Stomach smooth muscle (tissue), 2 donors: ENCODE measurements around the gene NID1.

Experiments
- H3K27ac ChIP-seq: one replicate; pipeline ENCODE4 v1.7.0; 2013; ENCODE audit warnings: mild to moderate bottlenecking, low read length, inconsistent platforms
- H3K27me3 ChIP-seq, 2 donors: one replicate each; pipeline ENCODE4 v1.7.0; 2013; ENCODE audit warnings: low read length in 2 of 2; ENCODE audit not compliant: insufficient read depth in 2 of 2, control insufficient read depth in 1 of 2
- H3K36me3 ChIP-seq, 2 donors: one replicate each; pipeline ENCODE4 v1.7.0; 2013; ENCODE audit warnings: low read length in 2 of 2; ENCODE audit not compliant: control insufficient read depth in 2 of 2, insufficient read depth in 2 of 2
- H3K4me1 ChIP-seq: one replicate; pipeline ENCODE4 v1.7.0; 2013; ENCODE audit warnings: low read length; ENCODE audit not compliant: control insufficient read depth, insufficient read depth
- H3K4me3 ChIP-seq, 2 donors: one replicate each; pipeline ENCODE4 v1.7.0; 2013; ENCODE audit warnings: low read length in 2 of 2
- H3K9ac ChIP-seq, 2 donors: one replicate each; pipeline ENCODE4 v1.7.0; 2013; ENCODE audit warnings: low read length in 2 of 2, mild to moderate bottlenecking in 1 of 2
- H3K9me3 ChIP-seq, 2 donors: one replicate each; pipeline ENCODE4 v1.7.0; 2013; ENCODE audit warnings: low read length in 2 of 2; ENCODE audit not compliant: control insufficient read depth in 2 of 2
- donor health status: healthy.
- donor health status: Pancreatic carcinoma.

NID1 gene

DNA sequence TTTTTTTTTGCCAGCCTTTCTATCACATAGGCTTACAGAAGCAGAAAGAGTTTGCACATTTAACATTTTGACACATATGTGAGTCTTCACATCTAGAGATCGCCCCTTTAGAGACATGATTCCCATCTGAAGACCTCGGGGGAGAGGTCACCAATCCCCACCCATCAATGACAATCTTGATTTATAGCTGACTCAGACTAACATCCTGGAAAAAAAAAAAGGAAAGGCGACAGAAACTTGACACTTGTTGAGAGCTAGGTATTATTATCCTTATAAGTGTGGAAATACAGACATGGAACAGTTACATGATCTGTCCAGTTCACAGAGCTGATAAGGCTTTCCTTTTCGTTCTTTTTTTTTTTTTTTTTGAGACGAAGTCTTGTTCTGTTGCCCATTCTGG, 28.0 kb upstream of the NID1 start:
- no peaks in the 10 kb centered on the region for H3K27me3 ChIP-seq

DNA sequence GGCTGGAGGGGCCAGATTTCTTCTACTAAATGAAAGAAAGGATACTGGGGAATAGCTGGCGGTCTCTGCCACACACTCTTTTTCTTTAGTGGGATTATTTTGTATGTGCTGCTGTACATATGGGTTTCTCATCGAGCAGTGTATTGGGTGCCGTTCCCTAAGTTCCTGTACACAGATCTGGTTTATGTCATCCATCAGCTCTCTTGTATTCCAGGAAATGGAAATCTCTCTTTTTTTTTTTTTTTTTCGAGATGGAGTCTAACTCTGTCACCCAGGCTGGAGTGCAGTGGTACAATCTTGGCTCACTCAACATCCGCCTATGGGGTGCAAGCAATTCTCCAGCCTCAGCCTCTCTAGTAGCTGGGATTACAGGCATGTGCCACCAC, 27.0 kb upstream of the NID1 start:
- H3K9me3 ChIP-seq, result peaks cover 0 to under 1% of the 10 kb centered on the region in 2 donors
- H3K36me3 ChIP-seq, result no peaks in the 10 kb centered on the region
- H3K27ac ChIP-seq, result peak overlapping the region; percentile 46
- H3K4me3 ChIP-seq, result no peak overlapping the region
- H3K4me1 ChIP-seq, result peaks cover 4% of the 10 kb centered on the region
- no peak overlapping the region for H3K9ac ChIP-seq
- H3K27me3 ChIP-seq, result no peaks in the 10 kb centered on the region

More for the DNA sequence above, 28.0 kb upstream of the NID1 start:
- no peak overlapping the region for H3K4me3 ChIP-seq
- H3K27ac ChIP-seq, result no peak overlapping the region
- peaks cover 0 to 5% of the 10 kb centered on the region in 2 donors for H3K9me3 ChIP-seq
- peaks cover 8% of the 10 kb centered on the region for H3K4me1 ChIP-seq
- H3K36me3 ChIP-seq, result no peaks in the 10 kb centered on the region
- H3K9ac ChIP-seq, result no peak overlapping the region

DNA sequence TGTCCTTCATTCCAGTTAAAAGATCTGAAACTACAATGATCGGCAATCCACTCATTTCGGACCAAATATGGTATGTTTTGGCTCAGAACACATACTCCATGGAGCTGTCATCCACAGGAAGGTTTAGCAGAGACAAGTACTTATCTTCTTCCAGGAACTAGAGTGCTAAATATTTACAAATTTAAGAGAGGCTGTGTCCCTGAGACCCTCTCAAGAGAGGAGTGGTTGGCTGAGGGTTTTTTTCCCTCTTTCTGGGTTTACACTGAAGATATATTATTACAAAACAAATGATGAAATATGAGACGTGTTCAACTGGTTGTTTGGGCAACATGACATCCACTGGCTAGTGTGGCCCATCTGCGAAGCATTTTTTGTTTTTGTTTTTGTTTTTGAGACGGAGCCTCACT, 25.9 kb upstream of the NID1 start:
- H3K36me3 ChIP-seq, result no peaks in the 10 kb centered on the region
- no peak overlapping the region for H3K4me3 ChIP-seq
- peak overlapping the region; percentile 41 for H3K27ac ChIP-seq
- no peak overlapping the region for H3K9ac ChIP-seq
- H3K9me3 ChIP-seq, result no peaks in the 10 kb centered on the region
- H3K27me3 ChIP-seq, result no peaks in the 10 kb centered on the region
- peaks cover 3% of the 10 kb centered on the region for H3K4me1 ChIP-seq

DNA sequence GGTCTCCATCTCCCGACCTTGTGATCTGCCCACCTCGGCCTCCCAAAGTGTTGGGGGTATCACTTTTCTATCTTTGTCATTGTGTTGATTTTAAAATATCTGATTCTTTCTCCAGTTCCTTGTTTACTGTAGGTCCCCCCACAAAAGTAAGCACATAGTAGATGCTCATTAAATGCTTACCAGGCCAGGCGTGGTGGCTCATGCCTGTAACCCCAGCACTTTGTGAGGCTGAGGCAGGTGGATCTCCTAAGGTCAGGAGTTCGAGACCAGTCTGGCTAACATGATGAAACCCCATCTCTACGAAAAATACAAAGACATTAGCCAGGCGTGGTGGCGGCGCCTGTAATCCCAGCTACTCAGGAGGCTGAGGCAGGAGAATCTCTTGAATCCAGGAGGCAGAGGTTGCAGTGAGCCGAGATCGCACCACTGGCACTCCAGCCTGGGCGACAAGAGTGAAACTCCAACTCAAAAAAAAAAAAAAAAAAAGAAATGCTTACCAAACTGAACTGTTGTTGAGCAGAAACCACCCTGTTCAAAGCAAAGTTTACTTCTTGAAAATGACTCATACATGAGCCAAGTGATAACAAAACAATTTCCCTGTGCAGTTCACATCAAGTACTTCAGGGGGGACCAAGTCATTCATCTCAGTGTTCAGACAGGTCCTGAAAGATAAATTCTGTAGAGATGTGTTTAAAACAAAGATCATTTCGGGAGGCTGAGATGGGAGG, 24.3 kb upstream of the NID1 start:
- H3K9me3 ChIP-seq, result no peaks in the 10 kb centered on the region
- no peak overlapping the region for H3K9ac ChIP-seq
- no peak overlapping the region for H3K27ac ChIP-seq
- no peaks in the 10 kb centered on the region for H3K27me3 ChIP-seq
- no peaks in the 10 kb centered on the region for H3K36me3 ChIP-seq
- no peak overlapping the region for H3K4me3 ChIP-seq
- H3K4me1 ChIP-seq, result no peaks in the 10 kb centered on the region

DNA sequence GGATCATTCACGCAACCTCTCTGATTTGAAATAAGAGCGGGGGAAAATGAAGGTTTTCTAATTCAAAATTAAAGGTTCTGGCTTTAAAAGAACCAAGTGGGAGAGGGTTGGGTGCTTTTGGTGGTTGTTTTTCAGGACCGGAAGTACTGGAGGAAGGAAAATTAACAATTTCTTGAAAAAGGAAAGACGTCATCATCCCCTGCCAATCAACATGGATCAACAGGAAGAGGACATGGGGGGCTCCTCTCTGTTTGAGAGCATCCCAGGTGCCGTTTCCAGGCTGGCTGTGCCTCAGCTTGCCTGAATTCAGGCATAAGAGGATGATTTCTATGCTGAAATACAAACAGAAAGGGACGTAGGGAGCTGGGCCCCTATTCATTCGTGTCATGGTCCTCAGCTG, 21.6 kb upstream of the NID1 start:
- Histone ChIP-seq H3K4me3 (no peak overlapping the region), H3K27ac (no peak overlapping the region), H3K4me1 (no peaks in the 10 kb centered on the region), H3K36me3 (no peaks in the 10 kb centered on the region), H3K27me3 (no peaks in the 10 kb centered on the region), H3K9me3 (no peaks in the 10 kb centered on the region), H3K9ac (no peak overlapping the region)

DNA sequence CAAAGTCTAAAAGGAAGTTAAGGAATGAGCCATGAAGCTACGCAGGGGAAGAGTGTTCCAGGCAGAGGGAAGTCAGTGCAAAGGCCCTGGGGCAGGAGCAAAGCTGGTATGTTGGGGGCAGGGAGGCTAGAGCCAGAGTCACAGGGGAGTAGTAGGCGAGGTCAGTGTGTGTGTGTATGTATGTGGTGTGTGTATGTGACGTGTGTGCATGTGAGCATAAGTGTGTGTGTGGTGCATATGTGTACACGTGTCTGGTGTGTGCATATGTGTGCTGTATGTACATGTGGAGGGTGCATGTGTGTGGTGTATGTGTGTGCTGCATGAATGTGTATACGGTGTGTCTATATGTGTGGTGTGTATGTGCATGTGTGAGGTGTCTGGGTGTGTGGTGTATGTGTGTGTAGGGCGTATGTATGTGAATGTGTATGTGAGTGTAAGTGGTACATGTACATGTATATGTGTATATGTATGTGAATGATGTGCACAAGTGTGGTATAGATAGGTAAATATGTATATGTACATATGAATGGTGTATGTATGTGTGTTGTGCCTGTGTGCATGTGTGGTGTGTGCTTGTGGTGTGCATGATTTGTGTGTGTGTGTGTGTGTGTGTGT, 20.8 kb upstream of the NID1 start:
- H3K9ac ChIP-seq, result no peak overlapping the region
- no peaks in the 10 kb centered on the region for H3K27me3 ChIP-seq
- H3K9me3 ChIP-seq, result no peaks in the 10 kb centered on the region
- H3K4me3 ChIP-seq, result no peak overlapping the region
- no peaks in the 10 kb centered on the region for H3K36me3 ChIP-seq
- no peak overlapping the region for H3K27ac ChIP-seq
- H3K4me1 ChIP-seq, result no peaks in the 10 kb centered on the region

DNA sequence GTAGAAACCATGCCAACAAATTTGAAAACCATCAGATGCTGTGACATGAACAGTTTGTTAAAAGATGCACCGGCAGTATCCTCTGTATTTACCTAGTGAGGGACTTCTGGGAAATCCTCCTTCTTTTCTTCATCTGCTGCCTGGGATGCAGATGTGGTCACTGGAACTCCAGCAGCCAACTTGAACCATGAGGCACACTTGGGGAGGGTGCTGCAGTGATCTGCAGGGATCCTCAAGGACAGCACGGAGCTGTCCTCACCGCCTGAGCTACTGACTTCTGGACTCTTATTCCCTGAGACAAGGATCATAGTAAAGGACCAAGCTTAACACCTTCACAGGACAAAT, 19.5 kb upstream of the NID1 start:
- no peak overlapping the region for H3K9ac ChIP-seq

DNA sequence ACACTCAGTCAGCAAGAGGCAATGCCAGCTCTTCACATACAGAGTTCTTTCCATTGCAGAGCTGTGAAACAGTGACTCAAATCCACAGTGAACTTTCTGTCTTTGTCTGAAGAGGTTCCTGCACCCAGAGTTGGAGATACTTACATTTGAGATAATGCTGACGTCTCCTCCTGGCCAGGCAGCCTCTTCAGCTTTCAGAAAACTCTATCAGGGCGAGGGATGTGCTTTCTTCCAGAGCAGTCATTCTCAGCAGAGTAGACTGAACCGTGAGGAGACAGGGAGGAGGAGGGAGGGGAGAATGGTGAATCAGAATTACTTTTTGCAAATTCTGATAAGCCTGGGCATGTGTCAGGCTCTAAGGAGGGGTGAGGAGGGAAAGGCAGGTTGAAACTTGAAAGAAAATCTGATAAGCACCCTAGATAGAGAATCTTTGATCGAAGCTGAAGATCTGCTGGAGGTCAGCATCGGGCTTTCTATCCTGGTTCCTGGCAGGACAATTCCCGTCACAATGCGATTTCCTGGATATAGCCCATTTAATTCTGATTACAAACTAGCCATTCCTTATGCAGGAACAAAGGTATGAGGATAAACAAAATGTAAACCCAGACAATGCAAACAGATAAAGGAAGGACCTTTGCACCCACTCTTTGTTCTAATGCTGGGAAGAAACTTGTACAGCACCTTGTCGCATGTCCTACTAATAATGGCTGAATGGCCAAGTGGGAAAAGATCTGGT, 18.9 kb upstream of the NID1 start:
- no peak overlapping the region for H3K9ac ChIP-seq
- no peaks in the 10 kb centered on the region for H3K9me3 ChIP-seq
- no peaks in the 10 kb centered on the region for H3K36me3 ChIP-seq
- H3K27me3 ChIP-seq, result no peaks in the 10 kb centered on the region
- H3K4me3 ChIP-seq, result no peak overlapping the region
- H3K4me1 ChIP-seq, result no peaks in the 10 kb centered on the region
- no peak overlapping the region for H3K27ac ChIP-seq

More for the DNA sequence above, 19.5 kb upstream of the NID1 start:
- Histone ChIP-seq H3K36me3 (no peaks in the 10 kb centered on the region), H3K4me3 (no peak overlapping the region), H3K27me3 (no peaks in the 10 kb centered on the region), H3K4me1 (no peaks in the 10 kb centered on the region), H3K9me3 (no peaks in the 10 kb centered on the region), H3K27ac (no peak overlapping the region)

DNA sequence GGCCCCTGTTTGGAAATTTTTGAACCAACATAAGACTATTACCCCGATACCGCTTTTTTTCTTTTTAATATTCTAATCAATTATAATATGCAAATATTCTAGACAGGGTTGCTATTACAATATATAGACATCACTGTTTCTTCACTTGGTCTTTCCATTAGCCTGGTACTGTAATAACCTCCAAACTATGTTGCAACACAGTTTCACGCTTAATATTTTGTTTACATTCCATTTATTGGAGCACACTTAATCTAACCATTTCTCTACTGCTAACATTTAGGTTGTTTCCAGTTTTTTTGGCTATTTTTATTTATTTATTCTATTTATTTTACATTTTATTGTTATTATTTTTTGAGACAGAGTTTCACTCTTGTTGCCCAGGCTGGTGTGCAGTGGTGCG, 17.6 kb upstream of the NID1 start:
- Histone ChIP-seq H3K9ac (no peak overlapping the region), H3K9me3 (no peaks in the 10 kb centered on the region), H3K36me3 (no peaks in the 10 kb centered on the region), H3K27ac (no peak overlapping the region), H3K4me1 (no peaks in the 10 kb centered on the region), H3K4me3 (no peak overlapping the region), H3K27me3 (no peaks in the 10 kb centered on the region)

DNA sequence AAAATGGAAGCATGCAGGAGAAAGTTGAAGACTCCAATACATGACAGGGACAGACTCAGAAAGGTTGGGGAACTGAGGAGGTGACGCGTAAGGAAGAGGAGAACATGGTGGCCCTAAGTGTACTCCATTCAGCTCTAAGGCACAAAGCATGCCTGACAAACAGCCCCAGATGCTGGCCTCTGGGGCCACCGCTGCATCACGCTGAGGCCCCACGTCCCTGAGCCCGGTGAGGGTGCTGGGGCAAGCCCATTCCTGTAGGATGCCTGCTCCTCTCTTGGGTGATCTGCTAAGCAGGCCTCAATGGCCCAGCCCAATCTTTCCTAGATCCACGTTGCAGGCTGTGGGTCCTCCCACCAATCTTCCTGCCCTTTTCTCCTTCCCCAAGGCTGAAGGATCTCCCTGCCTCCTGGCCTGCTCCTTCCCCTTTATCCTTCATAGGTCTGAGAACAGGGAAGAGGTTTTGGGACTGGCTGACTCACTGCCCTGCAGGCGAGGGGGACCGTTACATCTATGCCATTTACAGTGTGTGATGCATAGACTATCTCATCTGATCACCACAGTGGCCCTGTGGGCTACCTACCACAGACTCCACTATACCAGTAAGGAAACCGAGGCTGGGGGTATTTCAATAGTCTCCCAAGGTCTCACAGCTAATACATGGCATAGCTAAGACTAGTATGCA, 16.8 kb upstream of the NID1 start:
- no peaks in the 10 kb centered on the region for H3K27me3 ChIP-seq
- no peaks in the 10 kb centered on the region for H3K9me3 ChIP-seq
- no peak overlapping the region for H3K9ac ChIP-seq
- no peak overlapping the region for H3K4me3 ChIP-seq
- no peaks in the 10 kb centered on the region for H3K36me3 ChIP-seq
- H3K4me1 ChIP-seq, result no peaks in the 10 kb centered on the region
- no peak overlapping the region for H3K27ac ChIP-seq
